ENCODE results near the gene ATXN7L1.

ATXN7L1 gene

GRCh38 chr7:105652359-105652993 is 223.9 kb downstream of the ATXN7L1 start (continued):
- TF ChIP-seq ZBTB17 (tag by site-specific recombination; IDR thresholded peaks at IDR 0.05) (0 out of 2 replicates have a peak, but pooled peaks have one; percentile 38), SCRT2 (tag by site-specific recombination; IDR thresholded peaks at IDR 0.05) (peak; percentile 99), ZNF426 (tag by site-specific recombination; IDR thresholded peaks at IDR 0.05) (no peak)

- CTCF ChIA-PET: interaction anchor here (0.6 to 3.7 kb wide), 9 partner anchors 11 to 393 kb away, joined by 3 to 22 read pairs (median 4); no protein-coding TSS in a partner anchor
- Histone ChIP-seq H3K9me3 (ENCODE audit: control insufficient read depth, insufficient read depth, low read depth, low read length) (no peaks in the 10 kb centered on the region), H3K4me3 (ENCODE audit: low read depth, low read length) (no peak overlapping the region), H3K4me1 (ENCODE audit: control insufficient read depth, insufficient read depth, low read length) (peaks cover 6% of the 10 kb centered on the region), H3K36me3 (ENCODE audit: control insufficient read depth in 2 of 2, insufficient read depth in 1 of 2, low read length in 2 of 2) (no peaks in the 10 kb centered on the region), H3K27ac (ENCODE audit: extremely low read depth, low read depth, low read length) (no peak overlapping the region)
- TF ChIP-seq, protein P1, sequence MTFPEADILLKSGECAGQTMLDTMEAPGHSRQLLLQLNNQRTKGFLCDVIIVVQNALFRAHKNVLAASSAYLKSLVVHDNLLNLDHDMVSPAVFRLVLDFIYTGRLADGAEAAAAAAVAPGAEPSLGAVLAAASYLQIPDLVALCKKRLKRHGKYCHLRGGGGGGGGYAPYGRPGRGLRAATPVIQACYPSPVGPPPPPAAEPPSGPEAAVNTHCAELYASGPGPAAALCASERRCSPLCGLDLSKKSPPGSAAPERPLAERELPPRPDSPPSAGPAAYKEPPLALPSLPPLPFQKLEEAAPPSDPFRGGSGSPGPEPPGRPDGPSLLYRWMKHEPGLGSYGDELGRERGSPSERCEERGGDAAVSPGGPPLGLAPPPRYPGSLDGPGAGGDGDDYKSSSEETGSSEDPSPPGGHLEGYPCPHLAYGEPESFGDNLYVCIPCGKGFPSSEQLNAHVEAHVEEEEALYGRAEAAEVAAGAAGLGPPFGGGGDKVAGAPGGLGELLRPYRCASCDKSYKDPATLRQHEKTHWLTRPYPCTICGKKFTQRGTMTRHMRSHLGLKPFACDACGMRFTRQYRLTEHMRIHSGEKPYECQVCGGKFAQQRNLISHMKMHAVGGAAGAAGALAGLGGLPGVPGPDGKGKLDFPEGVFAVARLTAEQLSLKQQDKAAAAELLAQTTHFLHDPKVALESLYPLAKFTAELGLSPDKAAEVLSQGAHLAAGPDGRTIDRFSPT (tag by site-specific recombination; IDR thresholded peaks at IDR 0.05): no peak
- TF ChIP-seq ZIC2 (tag by site-specific recombination; IDR thresholded peaks at IDR 0.05) (peak; percentile 91), ZNF777 (tag by site-specific recombination; IDR thresholded peaks at IDR 0.05; ENCODE audit: borderline replicate concordance) (no peak), ZNF843 (tag by site-specific recombination; IDR thresholded peaks at IDR 0.05) (no peak), ZNF121 (tag by site-specific recombination; IDR thresholded peaks at IDR 0.05) (no peak)
- TF ChIP-seq, protein P2, sequence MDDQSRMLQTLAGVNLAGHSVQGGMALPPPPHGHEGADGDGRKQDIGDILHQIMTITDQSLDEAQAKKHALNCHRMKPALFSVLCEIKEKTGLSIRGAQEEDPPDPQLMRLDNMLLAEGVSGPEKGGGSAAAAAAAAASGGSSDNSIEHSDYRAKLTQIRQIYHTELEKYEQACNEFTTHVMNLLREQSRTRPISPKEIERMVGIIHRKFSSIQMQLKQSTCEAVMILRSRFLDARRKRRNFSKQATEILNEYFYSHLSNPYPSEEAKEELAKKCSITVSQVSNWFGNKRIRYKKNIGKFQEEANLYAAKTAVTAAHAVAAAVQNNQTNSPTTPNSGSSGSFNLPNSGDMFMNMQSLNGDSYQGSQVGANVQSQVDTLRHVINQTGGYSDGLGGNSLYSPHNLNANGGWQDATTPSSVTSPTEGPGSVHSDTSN (CRISPR knock-in tag; IDR thresholded peaks at IDR 0.05): no peak
- TF ChIP-seq, protein P3, sequence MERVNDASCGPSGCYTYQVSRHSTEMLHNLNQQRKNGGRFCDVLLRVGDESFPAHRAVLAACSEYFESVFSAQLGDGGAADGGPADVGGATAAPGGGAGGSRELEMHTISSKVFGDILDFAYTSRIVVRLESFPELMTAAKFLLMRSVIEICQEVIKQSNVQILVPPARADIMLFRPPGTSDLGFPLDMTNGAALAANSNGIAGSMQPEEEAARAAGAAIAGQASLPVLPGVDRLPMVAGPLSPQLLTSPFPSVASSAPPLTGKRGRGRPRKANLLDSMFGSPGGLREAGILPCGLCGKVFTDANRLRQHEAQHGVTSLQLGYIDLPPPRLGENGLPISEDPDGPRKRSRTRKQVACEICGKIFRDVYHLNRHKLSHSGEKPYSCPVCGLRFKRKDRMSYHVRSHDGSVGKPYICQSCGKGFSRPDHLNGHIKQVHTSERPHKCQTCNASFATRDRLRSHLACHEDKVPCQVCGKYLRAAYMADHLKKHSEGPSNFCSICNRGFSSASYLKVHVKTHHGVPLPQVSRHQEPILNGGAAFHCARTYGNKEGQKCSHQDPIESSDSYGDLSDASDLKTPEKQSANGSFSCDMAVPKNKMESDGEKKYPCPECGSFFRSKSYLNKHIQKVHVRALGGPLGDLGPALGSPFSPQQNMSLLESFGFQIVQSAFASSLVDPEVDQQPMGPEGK (tag by site-specific recombination; IDR thresholded peaks at IDR 0.05): no peak
- POLR2A ChIA-PET: no interaction called here
Observed at GRCh38 chr7:105651798-105652197, 224.6 kb downstream of the ATXN7L1 start.

DNA sequence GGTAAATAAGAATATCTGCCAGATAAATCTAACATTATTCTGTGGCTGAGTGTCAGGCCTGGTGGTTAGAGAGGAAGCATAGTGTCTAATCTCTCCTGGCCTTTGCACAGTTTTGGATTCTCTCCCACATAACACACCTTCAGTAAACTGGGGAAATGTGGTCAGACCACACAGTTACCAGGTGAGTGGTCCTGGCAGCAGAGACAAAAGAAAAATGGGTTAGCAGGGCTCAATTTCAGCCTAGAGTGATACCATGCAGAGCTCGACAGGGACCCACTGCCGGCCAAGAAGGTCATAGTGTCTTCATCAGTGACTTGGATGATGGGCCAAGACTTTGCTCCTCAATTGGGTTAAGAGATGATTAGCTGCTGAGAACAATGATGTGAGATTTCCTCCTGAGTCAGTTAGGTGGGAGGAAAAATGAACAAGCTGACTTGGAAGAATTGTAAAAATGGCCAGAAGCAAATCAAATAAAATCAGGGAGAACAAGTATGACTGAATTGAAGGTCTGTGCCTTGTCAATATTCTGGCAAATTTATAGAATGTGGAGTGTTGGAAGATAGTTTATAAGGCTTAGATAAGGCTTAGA is 225.9 kb downstream of the ATXN7L1 start:
- peaks cover 6% of the 10 kb centered on the region for H3K4me1 ChIP-seq (ENCODE audit: control insufficient read depth, insufficient read depth, low read length)
- POLR2A ChIA-PET: no interaction called here
- no peaks in the 10 kb centered on the region for H3K36me3 ChIP-seq (ENCODE audit: control insufficient read depth in 2 of 2, insufficient read depth in 1 of 2, low read length in 2 of 2)
- TF ChIP-seq ZNF133 (tag by site-specific recombination; IDR thresholded peaks at IDR 0.05) (no peak), ZNF354C (tag by site-specific recombination; IDR thresholded peaks at IDR 0.05; ENCODE audit: borderline replicate concordance, low read depth) (no peak), ZNF221 (tag by site-specific recombination; IDR thresholded peaks at IDR 0.05; ENCODE audit: borderline replicate concordance) (no peak), ZNF580 (tag by site-specific recombination; IDR thresholded peaks at IDR 0.05) (no peak), BCL11B (tag by site-specific recombination; IDR thresholded peaks at IDR 0.05; ENCODE audit: low read depth) (no peak), ZNF664 (tag by site-specific recombination; IDR thresholded peaks at IDR 0.05) (no peak), ZBTB7A (tag by site-specific recombination; IDR thresholded peaks at IDR 0.05; ENCODE audit: low read depth) (no peak), KLF8 (tag by site-specific recombination; IDR thresholded peaks at IDR 0.05) (no peak), ZNF366 (tag by site-specific recombination; conservative IDR thresholded peaks at IDR 0.05) (no peak), ZNF626 (tag by site-specific recombination; IDR thresholded peaks at IDR 0.05) (no peak), ZNF292 (tag by site-specific recombination; IDR thresholded peaks at IDR 0.05; ENCODE audit: borderline replicate concordance, low read depth) (no peak)
- TF ChIP-seq, protein P4, sequence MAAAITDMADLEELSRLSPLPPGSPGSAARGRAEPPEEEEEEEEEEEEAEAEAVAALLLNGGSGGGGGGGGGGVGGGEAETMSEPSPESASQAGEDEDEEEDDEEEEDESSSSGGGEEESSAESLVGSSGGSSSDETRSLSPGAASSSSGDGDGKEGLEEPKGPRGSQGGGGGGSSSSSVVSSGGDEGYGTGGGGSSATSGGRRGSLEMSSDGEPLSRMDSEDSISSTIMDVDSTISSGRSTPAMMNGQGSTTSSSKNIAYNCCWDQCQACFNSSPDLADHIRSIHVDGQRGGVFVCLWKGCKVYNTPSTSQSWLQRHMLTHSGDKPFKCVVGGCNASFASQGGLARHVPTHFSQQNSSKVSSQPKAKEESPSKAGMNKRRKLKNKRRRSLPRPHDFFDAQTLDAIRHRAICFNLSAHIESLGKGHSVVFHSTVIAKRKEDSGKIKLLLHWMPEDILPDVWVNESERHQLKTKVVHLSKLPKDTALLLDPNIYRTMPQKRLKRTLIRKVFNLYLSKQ (tag by site-specific recombination; IDR thresholded peaks at IDR 0.05; ENCODE audit: borderline replicate concordance): no peak
- no peak overlapping the region for H3K4me3 ChIP-seq (ENCODE audit: low read depth, low read length)
- CTCF ChIA-PET: interaction anchor here (0.7 to 3.7 kb wide), 3 partner anchors 13 to 393 kb away, joined by 3 to 22 read pairs (median 3); no protein-coding TSS in a partner anchor
- no peak overlapping the region for H3K27ac ChIP-seq (ENCODE audit: extremely low read depth, low read depth, low read length)
- no peaks in the 10 kb centered on the region for H3K9me3 ChIP-seq (ENCODE audit: control insufficient read depth, insufficient read depth, low read depth, low read length)

Measured in HEK293 (cell line).